HG02571 (cell line): ENCODE results near the gene ZCWPW1.
"Not testable (repeated sequence)": the region's sequence is repeated elsewhere in the genome, so short reads cannot be mapped to it uniquely, and the experiment has no call there.

Experiments used
- ATAC-seq: cut with Tn5 transposase; IDR thresholded peaks from one replicate; pipeline ENCODE4 v1.9.1; 2021; ENCODE audit warnings: mild to moderate bottlenecking, moderate library complexity; ENCODE audit not compliant: unreplicated experiment

The ZCWPW1 gene

GRCh38 chr7:100356416-100357068, 72.0 kb downstream of the ZCWPW1 start:
- no peak for ATAC-seq

GRCh38 chr7:100353685-100354330, 74.7 kb downstream of the ZCWPW1 start:
- ATAC-seq = no peak

- ATAC-seq = no peak
These were observed 75.4 kb downstream of the ZCWPW1 start for GRCh38 chr7:100352984-100353684.

GRCh38 chr7:100352230-100352781, 76.2 kb downstream of the ZCWPW1 start:
- not testable (repeated sequence) for ATAC-seq

- no peak for ATAC-seq
These were observed 76.8 kb downstream of the ZCWPW1 start for GRCh38 chr7:100351657-100352058.
